HEK293T (cell line): ENCODE data around the gene DNAJA4.

Experiments
- FOXA1 ChIP-seq: fragments of 450-650 bp; IDR thresholded peaks from 2 replicates; pipeline ENCODE4 v1.6.1; 2016; ENCODE audit warnings: mild to moderate bottlenecking
- FOXM1 ChIP-seq: fragments of 450-650 bp; IDR thresholded peaks from 2 replicates; pipeline ENCODE4 v1.6.1; 2017; ENCODE audit warnings: mild to moderate bottlenecking, borderline replicate concordance
- SP1 ChIP-seq: fragments of 450-650 bp; IDR thresholded peaks from 2 replicates; pipeline ENCODE4 v1.6.1; 2017
- TARDBP ChIP-seq: fragments of 450-650 bp; IDR thresholded peaks from 2 replicates; pipeline ENCODE4 v1.6.1; 2016

GRCh38 chr15:78249131-78249530 is 15.2 kb upstream of the DNAJA4 start:
- TF ChIP-seq FOXA1 (no peak), TARDBP (no peak), FOXM1 (no peak), SP1 (no peak)
